T47D (cell line): ENCODE measurements around the gene EFNA5.
A peak's percentile ranks its signal among the peaks of the same experiment; 100 is the strongest.
"Not testable (repeated sequence)": the region's sequence is repeated elsewhere in the genome, so short reads cannot be mapped to it uniquely, and the experiment has no call there.

Experiments
- DNase-seq, 2 experiments: peaks; one replicate each; pipeline versions ENCODE4 v3.0.0 to v3.0.0-alpha.2; 2011 to 2012; ENCODE audit warnings: low read depth in 1 of 2, low spot score in 1 of 2
- JUND ChIP-seq: IDR thresholded peaks from 2 replicates; pipeline ENCODE4 v1.6.1; 2012; ENCODE audit warnings: low read depth
- in situ Hi-C: cut with HindIII; loops from 2 replicates; pipeline ENCODE4 v1.10.0; 2016; ENCODE audit warnings: low sequenced_read_pairs, low pct_unique_long_range_greater_than_20kb

Gene EFNA5

GRCh38 chr5:107464416-107464815 is 206.3 kb downstream of the EFNA5 start:
- in situ Hi-C loops, result no loop called here
- DNase-seq, result no peak
- TF ChIP-seq JUND, result no peak

GRCh38 chr5:107463731-107464130 is 207.0 kb downstream of the EFNA5 start:
- in situ Hi-C loops, result no loop called here
- no peak for DNase-seq
- TF ChIP-seq JUND, result no peak

GRCh38 chr5:107461770-107462169 is 209.0 kb downstream of the EFNA5 start:
- no peak for TF ChIP-seq JUND
- in situ Hi-C loops, result no loop called here
- DNase-seq, result no peak

GRCh38 chr5:107460789-107461188 is 209.9 kb downstream of the EFNA5 start:
- TF ChIP-seq JUND, result no peak
- in situ Hi-C loops, result no loop called here
- no peak for DNase-seq

GRCh38 chr5:107459605-107460004 is 211.1 kb downstream of the EFNA5 start:
- in situ Hi-C loops, result no loop called here
- no peak for DNase-seq
- no peak for TF ChIP-seq JUND

- no peak for TF ChIP-seq JUND
- DNase-seq, result no peak
- in situ Hi-C loops, result no loop called here
Measured at GRCh38 chr5:107458322-107458721, 212.4 kb downstream of the EFNA5 start.

- in situ Hi-C loops, result no loop called here
- TF ChIP-seq JUND, result no peak
- DNase-seq, result no peak
Measured at GRCh38 chr5:107457881-107458280, 212.9 kb downstream of the EFNA5 start.

- no peak for DNase-seq
- in situ Hi-C loops, result no loop called here
- no peak for TF ChIP-seq JUND
Measured at GRCh38 chr5:107457138-107457537, 213.6 kb downstream of the EFNA5 start.

- TF ChIP-seq JUND, result no peak
- DNase-seq, result no peak
- in situ Hi-C loops, result no loop called here
Measured at GRCh38 chr5:107456281-107456715, 214.4 kb downstream of the EFNA5 start.

- in situ Hi-C loops, result no loop called here
- peak in 1 of 2 experiments; percentile 30 for DNase-seq
- TF ChIP-seq JUND, result no peak
Measured at GRCh38 chr5:107455111-107455544, 215.6 kb downstream of the EFNA5 start.

GRCh38 chr5:107451827-107452226 is 218.9 kb downstream of the EFNA5 start:
- DNase-seq, in situ Hi-C loops: not testable (repeated sequence)

- DNase-seq, result no peak
- TF ChIP-seq JUND, result no peak
Measured at GRCh38 chr5:107451028-107451427, 219.7 kb downstream of the EFNA5 start.

GRCh38 chr5:107450531-107450930 is 220.2 kb downstream of the EFNA5 start:
- TF ChIP-seq JUND, result no peak
- DNase-seq, result no peak
- in situ Hi-C loops, result no loop called here

More at GRCh38 chr5:107451028-107451427, 219.7 kb downstream of the EFNA5 start:
- in situ Hi-C loops, result no loop called here

GRCh38 chr5:107449369-107449768 is 221.4 kb downstream of the EFNA5 start:
- no peak for DNase-seq
- in situ Hi-C loops, result no loop called here
- no peak for TF ChIP-seq JUND
